SK-N-SH treated with all-trans-retinoic acid at 6 μM for 48 hours (cell line): ENCODE measurements around the gene SMS.

Experiments used
- ATAC-seq: fragments of 200-7000 bp; cut with Tn5 transposase; 3 replicates; pipeline ENCODE4 v1.9.1; 2020; ENCODE audit warnings: mild to moderate bottlenecking, moderate library complexity
- ARNTL ChIP-seq: fragments of 450-650 bp; formaldehyde crosslinking; IDR thresholded peaks from 2 replicates; pipeline ENCODE4 v1.5.0; 2020; ENCODE audit warnings: low read depth, mild to moderate bottlenecking, moderate library complexity, borderline replicate concordance
- BACH2 ChIP-seq: fragments of 250-450 bp; sonication (Bioruptor Pico); IDR thresholded peaks from 2 replicates; pipeline ENCODE4 v1.9.0; 2021; ENCODE audit warnings: mild to moderate bottlenecking, borderline replicate concordance
- CSDC2 ChIP-seq: fragments of 250-450 bp; sonication (Bioruptor Pico); IDR thresholded peaks from 2 replicates; pipeline ENCODE4 v1.5.0; 2020; ENCODE audit warnings: mild to moderate bottlenecking, moderate library complexity
- CSRNP3 ChIP-seq: fragments of 250-450 bp; sonication (Bioruptor Pico); IDR thresholded peaks from 2 replicates; pipeline ENCODE4 v1.5.1; 2021; ENCODE audit warnings: mild to moderate bottlenecking, moderate library complexity
- ESRRG ChIP-seq: fragments of 250-450 bp; sonication (Bioruptor Pico); IDR thresholded peaks from 2 replicates; pipeline ENCODE4 v1.6.1; 2021; ENCODE audit warnings: mild to moderate bottlenecking
- GLIS3 ChIP-seq: fragments of 250-450 bp; sonication (Bioruptor Pico); IDR thresholded peaks from 2 replicates; pipeline ENCODE4 v1.5.0; 2020; ENCODE audit warnings: mild to moderate bottlenecking, moderate library complexity
- OSR1 ChIP-seq: fragments of 250-450 bp; sonication (Bioruptor Pico); IDR thresholded peaks from 2 replicates; pipeline ENCODE4 v1.8.0; 2022; ENCODE audit warnings: moderate library complexity, mild to moderate bottlenecking, inconsistent platforms
- PATZ1 ChIP-seq: fragments of 250-450 bp; sonication (Bioruptor Pico); IDR thresholded peaks from 2 replicates; pipeline ENCODE4 v1.8.0; 2020; ENCODE audit warnings: mild to moderate bottlenecking, moderate library complexity, borderline replicate concordance
- POU6F1 ChIP-seq: fragments of 250-450 bp; sonication (Bioruptor Pico); IDR thresholded peaks from 2 replicates; pipeline ENCODE4 v1.8.0; 2021; ENCODE audit warnings: low read depth, mild to moderate bottlenecking, moderate library complexity, borderline replicate concordance
- TCF4 ChIP-seq: fragments of 250-450 bp; sonication (Bioruptor Pico); IDR thresholded peaks from 2 replicates; pipeline ENCODE4 v1.8.0; 2021; ENCODE audit warnings: mild to moderate bottlenecking, moderate library complexity, borderline replicate concordance
- TOX ChIP-seq: fragments of 250-450 bp; sonication (Bioruptor Pico); IDR thresholded peaks from 2 replicates; pipeline ENCODE4 v1.8.0; 2021; ENCODE audit warnings: mild to moderate bottlenecking, moderate library complexity, borderline replicate concordance
- TSHZ2 ChIP-seq: fragments of 250-450 bp; sonication (Bioruptor Pico); IDR thresholded peaks from 2 replicates; pipeline ENCODE4 v1.5.0; 2020; ENCODE audit warnings: mild to moderate bottlenecking, moderate library complexity
- ZC3H10 ChIP-seq: fragments of 250-450 bp; sonication (Bioruptor Pico); IDR thresholded peaks from 2 replicates; pipeline ENCODE4 v1.5.1; 2021; ENCODE audit warnings: mild to moderate bottlenecking, moderate library complexity
- ZFP3 ChIP-seq: fragments of 250-450 bp; sonication (Bioruptor Pico); IDR thresholded peaks from 2 replicates; pipeline ENCODE4 v1.5.0; 2020; ENCODE audit warnings: mild to moderate bottlenecking, moderate library complexity
- ZFP30 ChIP-seq: fragments of 450-650 bp; formaldehyde crosslinking; IDR thresholded peaks from 2 replicates; pipeline ENCODE4 v1.5.0; 2022; ENCODE audit warnings: mild to moderate bottlenecking, moderate library complexity
- ZNF565 ChIP-seq: fragments of 450-650 bp; formaldehyde crosslinking; conservative IDR thresholded peaks from 2 replicates; pipeline ENCODE4 v1.5.0; 2020; ENCODE audit warnings: low read depth, mild to moderate bottlenecking, moderate library complexity
- ZNF70 ChIP-seq: fragments of 450-650 bp; formaldehyde crosslinking; IDR thresholded peaks from 2 replicates; pipeline ENCODE4 v1.5.0; 2020; ENCODE audit warnings: mild to moderate bottlenecking, moderate library complexity
- ZNF8 ChIP-seq: fragments of 450-650 bp; formaldehyde crosslinking; IDR thresholded peaks from 2 replicates; pipeline ENCODE4 v1.5.0; 2020; ENCODE audit warnings: mild to moderate bottlenecking, moderate library complexity

The SMS gene

GRCh38 chrX:22025751-22026150, 85.2 kb downstream of the SMS start:
- TF ChIP-seq ARNTL (CRISPR knock-in tag) (no peak), TCF4 (no peak), ZNF565 (CRISPR knock-in tag) (no peak), POU6F1 (CRISPR knock-in tag) (no peak), OSR1 (no peak), GLIS3 (CRISPR knock-in tag) (no peak), ZNF8 (CRISPR knock-in tag) (no peak), TOX (no peak), BACH2 (CRISPR knock-in tag) (no peak), ESRRG (CRISPR knock-in tag) (no peak), ZFP30 (CRISPR knock-in tag) (no peak), ZNF70 (CRISPR knock-in tag) (no peak), ZC3H10 (no peak), TSHZ2 (no peak)
- no peak for ATAC-seq

GRCh38 chrX:22026731-22027130, 86.2 kb downstream of the SMS start:
- no peak for TF ChIP-seq GLIS3 (CRISPR knock-in tag)
- no peak for TF ChIP-seq ESRRG (CRISPR knock-in tag)
- no peak for TF ChIP-seq TCF4
- no peak for TF ChIP-seq CSRNP3 (CRISPR knock-in tag)
- no peak for TF ChIP-seq POU6F1 (CRISPR knock-in tag)

GRCh38 chrX:22032084-22032483, 91.6 kb downstream of the SMS start, which contains the start of gene PHEX:
TSS of gene PHEX (plus strand) at chrX:22032325. CDS start at chrX:22033006, 681 bp downstream.
- ATAC-seq = no peak
- TF ChIP-seq OSR1 (no peak), CSDC2 (CRISPR knock-in tag) (no peak), POU6F1 (CRISPR knock-in tag) (no peak), ZFP3 (CRISPR knock-in tag) (no peak), ZC3H10 (no peak), PATZ1 (CRISPR knock-in tag) (no peak)

More at GRCh38 chrX:22026731-22027130, 86.2 kb downstream of the SMS start:
- no peak for ATAC-seq
